Adrenal gland (tissue), 5 donors: Measurements from ENCODE around the gene BPIFB2.
"Not testable (repeated sequence)": the region's sequence is repeated elsewhere in the genome, so short reads cannot be mapped to it uniquely, and the experiment has no call there.

Experiments
- POLR2A ChIP-seq, 2 donors: fragments of 450-650 bp; IDR thresholded peaks; one replicate each; pipeline ENCODE4 v1.6.1; 2017; ENCODE audit warnings: antibody characterized with exemption in 2 of 2, mild to moderate bottlenecking in 2 of 2, moderate library complexity in 1 of 2
- TF ChIP-seq, protein P1 (sequence below), 6 experiments: fragments of 450-650 bp in 4 of 6; fragments of 200-600 bp in 2 of 6; sonication (generic) in 1 of 6; IDR thresholded peaks; 1 replicate in 5 of 6; 2 replicates in 1 of 6; pipeline versions ENCODE4 v1.5.1 to v1.8.0; 2016 to 2021; ENCODE audit warnings: antibody characterized with exemption in 6 of 6, mild to moderate bottlenecking in 2 of 6, moderate library complexity in 1 of 6
- donor health status: DM: no; HTN: no; CAD: no.

DNA sequence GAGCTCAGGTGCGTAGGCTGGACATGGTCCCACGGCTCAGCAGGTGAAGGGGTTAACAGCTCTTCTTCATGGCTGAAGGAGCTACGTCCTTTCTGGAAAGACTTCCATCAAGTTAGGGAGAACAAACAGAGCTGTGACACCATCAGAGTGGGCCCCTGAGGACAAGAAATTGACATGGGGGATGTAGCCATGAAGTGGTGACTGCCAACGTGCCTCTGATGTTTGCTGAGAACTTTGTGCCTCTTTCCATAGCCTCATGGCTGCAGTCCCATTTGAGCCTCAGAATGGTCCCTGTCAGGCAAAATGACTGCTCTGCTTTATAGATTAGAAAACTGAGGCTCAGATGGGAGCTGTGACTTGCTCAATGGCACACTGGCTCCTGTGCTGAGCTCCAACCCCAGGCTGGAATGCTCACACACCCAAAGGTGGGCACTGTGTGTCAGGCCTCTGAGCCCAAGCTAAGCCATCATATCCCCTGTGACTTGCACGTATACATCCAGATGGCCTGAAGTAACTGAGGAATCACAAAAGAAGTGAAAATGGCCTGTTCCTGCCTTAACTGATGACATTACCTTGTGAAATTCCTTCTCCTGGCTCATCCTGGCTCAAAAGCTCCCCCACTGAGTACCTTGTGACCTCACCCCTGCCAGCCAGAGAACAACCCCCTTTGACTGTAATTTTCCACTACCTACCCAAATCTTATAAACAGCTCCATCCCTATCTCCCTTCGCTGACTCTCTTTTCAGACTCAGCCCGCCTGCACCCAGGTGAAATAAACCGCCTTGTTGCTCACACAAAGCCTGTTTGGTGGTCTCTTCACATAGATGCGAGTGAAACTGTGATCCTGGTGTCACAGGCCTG, 33.1 kb upstream of the BPIFB2 start:
- TF ChIP-seq POLR2A (IDR thresholded peaks at IDR 0.05): not testable (repeated sequence)
- TF ChIP-seq, protein P1, sequence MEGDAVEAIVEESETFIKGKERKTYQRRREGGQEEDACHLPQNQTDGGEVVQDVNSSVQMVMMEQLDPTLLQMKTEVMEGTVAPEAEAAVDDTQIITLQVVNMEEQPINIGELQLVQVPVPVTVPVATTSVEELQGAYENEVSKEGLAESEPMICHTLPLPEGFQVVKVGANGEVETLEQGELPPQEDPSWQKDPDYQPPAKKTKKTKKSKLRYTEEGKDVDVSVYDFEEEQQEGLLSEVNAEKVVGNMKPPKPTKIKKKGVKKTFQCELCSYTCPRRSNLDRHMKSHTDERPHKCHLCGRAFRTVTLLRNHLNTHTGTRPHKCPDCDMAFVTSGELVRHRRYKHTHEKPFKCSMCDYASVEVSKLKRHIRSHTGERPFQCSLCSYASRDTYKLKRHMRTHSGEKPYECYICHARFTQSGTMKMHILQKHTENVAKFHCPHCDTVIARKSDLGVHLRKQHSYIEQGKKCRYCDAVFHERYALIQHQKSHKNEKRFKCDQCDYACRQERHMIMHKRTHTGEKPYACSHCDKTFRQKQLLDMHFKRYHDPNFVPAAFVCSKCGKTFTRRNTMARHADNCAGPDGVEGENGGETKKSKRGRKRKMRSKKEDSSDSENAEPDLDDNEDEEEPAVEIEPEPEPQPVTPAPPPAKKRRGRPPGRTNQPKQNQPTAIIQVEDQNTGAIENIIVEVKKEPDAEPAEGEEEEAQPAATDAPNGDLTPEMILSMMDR (IDR thresholded peaks at IDR 0.05): not testable (repeated sequence)
